K562 (cell line): ENCODE results near the gene DMD. TPM values are rescaled to one million over a fixed set of nuclear protein-coding genes. Genes with fewer than 3 reads are reported as not detected.

ENCODE experiments used
- ATAC-seq: fragments of 200-7000 bp; cut with Tn5 transposase; 3 replicates; pipeline ENCODE4 v1.9.1; 2020; ENCODE audit warnings: moderate library complexity
- BruUV-seq: library from RNA; stranded (reverse); fragments of 400-500 nt; replicated peaks from 2 replicates; lab custom pipeline; 2021; lab: Mats Ljungman, UMichigan
- CTCF ChIA-PET: fragments of 300-600 bp; formaldehyde crosslinking; extraction: SDS; loops from one replicate; lab custom pipeline; 2021; ENCODE audit warnings: low intra/inter-chr PET ratio; lab: Yijun Ruan, JAX
- POLR2A ChIA-PET: fragments of 300-600, 350-650 bp; sonication (Branson Sonifier 250); formaldehyde crosslinking; extraction: SDS; loops from one replicate; lab custom pipeline; 2021; ENCODE audit warnings: antibody characterized with exemption, inconsistent platforms; lab: Yijun Ruan, JAX
- DNase-seq, 4 experiments: peaks; one replicate each; pipeline versions ENCODE4 v3.0.0 to v3.0.0-alpha.2; 2011 to 2018; ENCODE audit warnings: low spot score in 3 of 4, mixed read lengths in 3 of 4; ENCODE audit errors: extremely low read depth in 1 of 4
- FAIRE-seq: peaks from 2 replicates; lab custom pipeline; 2011; peaks lifted over from hg19 to GRCh38; lab: Jason Lieb, UNC
- H2AFZ ChIP-seq: 2 replicates; pipeline ENCODE4 v1.6.0; 2011; ENCODE audit warnings: low read depth, low read length, control low read depth, inconsistent platforms
- H3K27ac ChIP-seq: fragments of 200-600 bp; 3 replicates; pipeline ENCODE4 v1.8.0; 2011; ENCODE audit warnings: low read depth, mild to moderate bottlenecking, control low read depth, inconsistent platforms, low read length, moderate library complexity, mixed read lengths; ENCODE audit errors: extremely low read depth
- H3K27me3 ChIP-seq, 2 experiments: fragments of 300-600 bp in 1 of 2; 2 replicates in 1 of 2; 3 replicates in 1 of 2; pipeline versions ENCODE4 v1.6.0 to v1.8.0; 2011; ENCODE audit warnings: inconsistent platforms in 2 of 2, low read length in 2 of 2, mild to moderate bottlenecking in 1 of 2, mixed read lengths in 1 of 2, moderate library complexity in 1 of 2; ENCODE audit not compliant: control insufficient read depth in 2 of 2, insufficient read depth in 2 of 2
- H3K36me3 ChIP-seq: fragments of 300-600 bp; 3 replicates; pipeline ENCODE4 v1.8.0; 2011; ENCODE audit warnings: mild to moderate bottlenecking, low read length, inconsistent platforms; ENCODE audit not compliant: control insufficient read depth, insufficient read depth
- H3K4me1 ChIP-seq, 2 experiments: fragments of 200-600 bp in 1 of 2; replicated peaks in 1 of 2; 2 replicates in 1 of 2; 3 replicates in 1 of 2; pipeline versions ENCODE4 v1.5.1 to v1.8.0; 2011; ENCODE audit warnings: inconsistent platforms in 2 of 2, low read length in 2 of 2, mild to moderate bottlenecking in 1 of 2, mixed read lengths in 1 of 2, moderate library complexity in 1 of 2; ENCODE audit not compliant: control insufficient read depth in 2 of 2, insufficient read depth in 2 of 2
- H3K4me2 ChIP-seq: 2 replicates; pipeline ENCODE4 v1.6.1; 2011; ENCODE audit warnings: low read length, control low read depth, inconsistent platforms, mixed read lengths; ENCODE audit not compliant: insufficient read depth
- H3K4me3 ChIP-seq: fragments of 200-600 bp; sonication (generic), shearing (Covaris generic); 2 replicates; pipeline ENCODE4 v1.5.1; 2016; ENCODE audit warnings: control low read depth, inconsistent platforms
- H3K79me2 ChIP-seq: fragments of 200-600 bp; 3 replicates; pipeline ENCODE4 v1.8.0; 2011; ENCODE audit warnings: low read length, inconsistent platforms; ENCODE audit not compliant: control insufficient read depth, insufficient read depth
- H3K9ac ChIP-seq, 2 experiments: 2 replicates each; pipeline versions ENCODE4 v1.6.0 to v1.6.1; 2011; ENCODE audit warnings: low read depth in 2 of 2, low read length in 2 of 2, control low read depth in 1 of 2, inconsistent platforms in 1 of 2, mild to moderate bottlenecking in 1 of 2, mixed read lengths in 1 of 2; ENCODE audit not compliant: insufficient read depth in 1 of 2
- H3K9me1 ChIP-seq: one replicate; pipeline ENCODE4 v1.6.0; 2011; ENCODE audit warnings: inconsistent platforms, mild to moderate bottlenecking, low read length, moderate library complexity; ENCODE audit not compliant: control insufficient read depth, insufficient read depth
- H3K9me3 ChIP-seq: replicated peaks from 2 replicates; pipeline ENCODE4 v1.5.1; 2011; ENCODE audit warnings: low read depth, low read length, inconsistent platforms; ENCODE audit not compliant: control insufficient read depth, insufficient read depth
- H4K20me1 ChIP-seq: replicated peaks from 2 replicates; pipeline ENCODE4 v1.6.1; 2011; ENCODE audit warnings: low read length, inconsistent platforms, mixed read lengths; ENCODE audit not compliant: control insufficient read depth, insufficient read depth
- CBFA2T3 ChIP-seq: fragments of 450-650 bp; IDR thresholded peaks from 2 replicates; pipeline ENCODE4 v1.6.1; 2017
- ESRRA ChIP-seq: fragments of 450-650 bp; IDR thresholded peaks from 2 replicates; pipeline ENCODE4 v1.6.1; 2014; ENCODE audit warnings: low read depth, mild to moderate bottlenecking, moderate library complexity, borderline replicate concordance
- ILK ChIP-seq: fragments of 450-650 bp; IDR thresholded peaks from 2 replicates; pipeline ENCODE4 v1.6.1; 2016; ENCODE audit warnings: missing genetic modification characterization, low read depth, mild to moderate bottlenecking, missing compliant biosample characterization, moderate library complexity, borderline replicate concordance
- KHSRP ChIP-seq: fragments of 450-650 bp; IDR thresholded peaks from 2 replicates; pipeline ENCODE4 v1.6.1; 2017
- MTA1 ChIP-seq: fragments of 450-650 bp; IDR thresholded peaks from 2 replicates; pipeline ENCODE4 v1.6.1; 2017; ENCODE audit warnings: borderline replicate concordance
- PHB2 ChIP-seq: fragments of 450-650 bp; IDR thresholded peaks from 2 replicates; pipeline ENCODE4 v1.6.1; 2017; ENCODE audit warnings: low read depth
- SMAD3 ChIP-seq: fragments of 450-650 bp; formaldehyde crosslinking; conservative IDR thresholded peaks from 2 replicates; pipeline ENCODE4 v1.4.0; 2020; ENCODE audit warnings: mild to moderate bottlenecking
- STAG1 ChIP-seq: sonication (generic); formaldehyde crosslinking; IDR thresholded peaks from 2 replicates; pipeline ENCODE4 v1.5.0; 2020; ENCODE audit warnings: missing genetic modification reagents, borderline replicate concordance
- WHSC1 ChIP-seq: IDR thresholded peaks from one replicate; pipeline ENCODE4 v1.6.1; 2012; ENCODE audit warnings: low read length, control low read depth, inconsistent platforms
- ZC3H8 ChIP-seq: fragments of 450-650 bp; IDR thresholded peaks from 2 replicates; pipeline ENCODE4 v1.6.1; 2017
- ZNF561 ChIP-seq: fragments of 450-650 bp; formaldehyde crosslinking; conservative IDR thresholded peaks from 2 replicates; pipeline ENCODE4 v1.4.0; 2020; ENCODE audit warnings: mild to moderate bottlenecking, moderate library complexity
- WGBS: fragments of 100-300 bp; shearing (Covaris generic); methylation state at CpG from one replicate; pipeline ENCODE4 v1.1.6; 2016; ENCODE audit warnings: low coverage, mixed read lengths; ENCODE audit not compliant: insufficient coverage; ENCODE audit errors: missing lambda C conversion rate; 5-methylcytosine and 5-hydroxymethylcytosine counted together
- in situ Hi-C: fragments of 300-500 bp; cut with MboI; formaldehyde crosslinking; loops from 4 replicates; pipeline ENCODE4 v1.15.0; 2018; ENCODE audit warnings: inconsistent platforms, mixed read lengths
- intact Hi-C: fragments of 100-400 bp; cut with micrococcal nuclease; formaldehyde crosslinking; loops from 2 replicates; pipeline ENCODE4 v1.14.2; 2022
- polyA plus RNA-seq, 8 experiments: library from polyadenylated mRNA; depleted of rRNA in 4 of 8; stranded (reverse) in 5 of 8; unstranded in 3 of 8; fragments of >200 nt; fragmentation: Nextera tagmentation in 2 of 8; fragmentation: Illumina TruSeq in 1 of 8; extraction: Ambion mirVana in 2 of 8; extraction: Trizol in 1 of 8; gene quantifications; 2 replicates each; pipeline versions ENCODE4 v1.2.1 to v1.2.3, GENCODE V29; 2011 to 2014; ENCODE audit warnings: inconsistent platforms in 1 of 8, missing spikeins in 1 of 8
- total RNA-seq, 7 experiments: library from RNA; depleted of rRNA in 6 of 7; stranded (reverse); fragments of >200 nt in 6 of 7; fragmentation: Illumina TruSeq in 2 of 7; extraction: Trizol in 2 of 7; gene quantifications; 2 replicates each; pipeline versions ENCODE4 v1.2.1 to v1.2.3, GENCODE V29; 2011 to 2021; ENCODE audit warnings: low replicate concordance in 1 of 7

Gene DMD
- total and polyA plus RNA-seq, 9 of the 15 experiments (the other 6 are each of a cell fraction or from before 2014, with no cell fraction given): 3.8 to 20.4 (median 11.4) TPM

GRCh38 chrX:31366041-31366440 is 1845.3 kb downstream of the DMD start:
- Histone ChIP-seq H3K4me3 (no peak overlapping the region), H3K4me2 (no peak overlapping the region), H3K79me2 (no peaks in the 10 kb centered on the region), H3K9me3 (no peaks in the 10 kb centered on the region), H3K9ac (no peak overlapping the region), H3K27me3 (no peaks in the 10 kb centered on the region), H4K20me1 (no peaks in the 10 kb centered on the region), H3K27ac (no peak overlapping the region), H3K4me1 (no peaks in the 10 kb centered on the region), H2AFZ (no peak overlapping the region), H3K36me3 (no peaks in the 10 kb centered on the region), H3K9me1 (peaks cover 2% of the 10 kb centered on the region)
- ATAC-seq (no peak), DNase-seq (no peak), FAIRE-seq (no peak)
- 8% methylated on average over 7 of the region's 7 CpGs for WGBS
- ChIA-PET CTCF (no interaction called here), POLR2A (no interaction called here)
- in situ Hi-C loops: no loop called here
- intact Hi-C loops: no loop called here
- TF ChIP-seq ZNF561 (CRISPR knock-in tag) (no peak), CBFA2T3 (peak; percentile 19; the same call in 1 of the 2 replicates)
- no TSS peak for BruUV-seq

GRCh38 chrX:31356275-31357212 is 1854.8 kb downstream of the DMD start:
- no peak for ATAC-seq
- Histone ChIP-seq H3K9me1 (no peaks in the 10 kb centered on the region), H3K9me3 (no peaks in the 10 kb centered on the region), H3K9ac (no peak overlapping the region), H3K79me2 (no peaks in the 10 kb centered on the region), H4K20me1 (no peaks in the 10 kb centered on the region), H3K27me3 (no peaks in the 10 kb centered on the region), H3K27ac (no peak overlapping the region), H3K4me1 (no peaks in the 10 kb centered on the region), H3K4me3 (no peak overlapping the region), H2AFZ (no peak overlapping the region), H3K36me3 (no peaks in the 10 kb centered on the region), H3K4me2 (no peak overlapping the region)
- 30% methylated on average over 5 of the region's 5 CpGs for WGBS
- CTCF ChIA-PET: interaction anchor here (0.6 kb wide), 1 partner anchor 55 kb away, joined by 3 read pairs; no protein-coding TSS in a partner anchor
- FAIRE-seq: no peak
- POLR2A ChIA-PET: no interaction called here
- DNase-seq: no peak
- intact Hi-C loops (no loop called here), in situ Hi-C loops (no loop called here)
- TF ChIP-seq WHSC1: no peak
- no peak for TF ChIP-seq ESRRA
- TF ChIP-seq MTA1: no peak
- no peak for TF ChIP-seq PHB2
- TF ChIP-seq ILK (tag): no peak
- TF ChIP-seq STAG1 (CRISPR knock-in tag): no peak
- no peak for TF ChIP-seq KHSRP
- TF ChIP-seq ZC3H8: no peak
- no peak for TF ChIP-seq SMAD3 (CRISPR knock-in tag)
- TF ChIP-seq, all 486 proteins: peak for 0
- no TSS peak for BruUV-seq
